Measurements from ENCODE around the gene ZAP70.
A peak's percentile ranks its signal among the peaks of the same experiment; 100 is the strongest.
"Not testable (repeated sequence)": the region's sequence is repeated elsewhere in the genome, so short reads cannot be mapped to it uniquely, and the experiment has no call there.

ZAP70 gene

GRCh38 chr2:97699765-97700444, 13.5 kb upstream of the ZAP70 start:
- DNase-seq: peak; percentile 73

- no peak for DNase-seq
These were observed 12.2 kb upstream of the ZAP70 start for GRCh38 chr2:97701186-97701585.

GRCh38 chr2:97701851-97702465, 11.4 kb upstream of the ZAP70 start:
- DNase-seq: no peak

- DNase-seq: no peak
These were observed 10.5 kb upstream of the ZAP70 start for GRCh38 chr2:97702731-97703470.

- no peak for DNase-seq
These were observed 9.6 kb upstream of the ZAP70 start for GRCh38 chr2:97703741-97704140.

- DNase-seq: no peak
These were observed 8.4 kb upstream of the ZAP70 start for GRCh38 chr2:97704989-97705388.

- DNase-seq: no peak
These were observed 7.3 kb upstream of the ZAP70 start for GRCh38 chr2:97706112-97706511.

- DNase-seq: no peak
These were observed 6.5 kb upstream of the ZAP70 start for GRCh38 chr2:97706708-97707345.

GRCh38 chr2:97707362-97708047, 5.9 kb upstream of the ZAP70 start:
- DNase-seq: no peak

- DNase-seq: no peak
These were observed 5.4 kb upstream of the ZAP70 start for GRCh38 chr2:97708048-97708380.

- DNase-seq: no peak
These were observed 4.8 kb upstream of the ZAP70 start for GRCh38 chr2:97708608-97709007.

GRCh38 chr2:97711394-97711711, 2.0 kb upstream of the ZAP70 start:
- DNase-seq: no peak

GRCh38 chr2:97712175-97712574, 1.2 kb upstream of the ZAP70 start:
- DNase-seq: not testable (repeated sequence)

- DNase-seq: peak; percentile 10
These were observed 582 bp upstream of the ZAP70 start for GRCh38 chr2:97712693-97713295.

GRCh38 chr2:97714084-97714949, 941 bp downstream of the ZAP70 start:
- peak; percentile 11 for DNase-seq

- DNase-seq: peak; percentile 9
These were observed 1.7 kb downstream of the ZAP70 start for GRCh38 chr2:97714950-97715652.

- DNase-seq: peak; percentile 9
These were observed 2.7 kb downstream of the ZAP70 start for GRCh38 chr2:97715951-97716694.

- DNase-seq: peak; percentile 8
These were observed 3.6 kb downstream of the ZAP70 start for GRCh38 chr2:97716695-97717612.

GRCh38 chr2:97717613-97717995, 4.2 kb downstream of the ZAP70 start:
- no peak for DNase-seq

Data from right hindlimb (tissue), 1 donor.